Lower lobe of right lung (tissue), 2 donors: ENCODE results near the gene MIGA2. TPM values are rescaled to one million over a fixed set of nuclear protein-coding genes. Genes with fewer than 3 reads are reported as not detected.

ENCODE experiments used
- ATAC-seq, 2 donors: fragments of 200-7000 bp; cut with Tn5 transposase; one replicate each; pipeline ENCODE4 v1.9.1; 2020 to 2022; ENCODE audit warnings: mild to moderate bottlenecking in 2 of 2, moderate library complexity in 2 of 2
- DNase-seq: peaks from one replicate; pipeline ENCODE4 v3.0.0-alpha.2; 2020
- H3K27ac ChIP-seq: fragments of 200-600 bp; one replicate; pipeline ENCODE4 v1.8.0; 2022
- H3K27me3 ChIP-seq: fragments of 200-600 bp; one replicate; pipeline ENCODE4 v1.8.0; 2022; ENCODE audit warnings: low read depth
- H3K36me3 ChIP-seq: fragments of 200-600 bp; one replicate; pipeline ENCODE4 v1.8.0; 2022; ENCODE audit warnings: mild to moderate bottlenecking
- H3K4me1 ChIP-seq: fragments of 200-600 bp; one replicate; pipeline ENCODE4 v1.8.0; 2022
- H3K4me3 ChIP-seq: fragments of 200-600 bp; one replicate; pipeline ENCODE4 v1.8.0; 2022; ENCODE audit warnings: mild to moderate bottlenecking
- H3K9me3 ChIP-seq: fragments of 200-600 bp; one replicate; pipeline ENCODE4 v1.8.0; 2022
- intact Hi-C: fragments of 100-400 bp; cut with DNase I; formaldehyde crosslinking; loops from one replicate; pipeline ENCODE4 v1.11.0; 2022
- total RNA-seq: library from RNA; stranded (reverse); fragmentation: NEBNext Ultra II Directional; extraction: Animal tissue kit (Norgen Biotek cat#: 25700); gene quantifications from one replicate; pipeline ENCODE4 v1.2.1, GENCODE V29; 2021
- TF ChIP-seq, protein P1 (sequence below): fragments of 200-600 bp; IDR thresholded peaks from one replicate; pipeline ENCODE4 v1.8.0; 2022; ENCODE audit warnings: antibody characterized with exemption, mild to moderate bottlenecking
- donor health status: DM: no; HTN: yes; CAD: no; lungs with severe emphysema.

Gene MIGA2
- total RNA-seq, 1 donor from 2014 or later = 21.2 TPM

DNA sequence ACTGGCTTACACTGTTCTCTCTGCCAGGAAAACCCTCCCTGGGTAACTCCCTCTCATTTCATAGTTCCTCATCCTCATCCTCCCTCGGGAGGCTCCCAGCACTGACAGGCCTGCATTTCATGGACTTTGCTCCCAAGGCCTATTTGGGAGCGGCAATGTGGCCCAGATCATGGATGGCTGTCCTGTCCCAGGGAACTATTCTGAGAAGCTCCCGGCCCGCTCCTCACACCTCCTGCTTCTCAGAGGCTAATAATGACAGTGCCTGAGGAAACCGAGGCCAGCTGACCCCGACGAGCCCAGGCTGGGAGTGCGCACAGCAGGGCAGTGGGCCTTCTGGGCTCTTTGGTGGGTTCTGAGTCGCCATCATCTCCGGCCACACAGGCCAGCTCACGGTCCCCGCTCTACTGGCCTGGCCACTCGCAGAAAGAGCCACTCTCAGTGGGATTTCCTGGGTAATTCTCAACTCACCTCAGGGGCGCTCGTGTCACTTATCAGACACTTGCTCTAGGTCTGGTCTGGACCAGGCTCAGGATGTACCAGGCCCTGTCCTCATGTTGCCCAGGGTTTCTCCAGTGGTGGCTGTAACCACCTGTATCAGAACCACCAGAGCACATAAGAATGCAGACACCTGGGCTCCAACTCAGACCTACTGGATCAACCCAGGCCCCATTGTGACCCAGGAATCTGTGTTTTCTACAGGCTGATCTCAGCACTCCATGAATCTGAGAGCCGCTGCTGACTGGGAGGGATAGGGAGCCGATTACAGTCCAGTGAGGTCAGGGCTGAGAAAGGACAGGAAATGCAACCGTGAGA lies 42.5 kb downstream of the MIGA2 start:
- H3K27me3 ChIP-seq = no peaks in the 10 kb centered on the region
- no peak overlapping the region for H3K27ac ChIP-seq
- TF ChIP-seq, protein P1, sequence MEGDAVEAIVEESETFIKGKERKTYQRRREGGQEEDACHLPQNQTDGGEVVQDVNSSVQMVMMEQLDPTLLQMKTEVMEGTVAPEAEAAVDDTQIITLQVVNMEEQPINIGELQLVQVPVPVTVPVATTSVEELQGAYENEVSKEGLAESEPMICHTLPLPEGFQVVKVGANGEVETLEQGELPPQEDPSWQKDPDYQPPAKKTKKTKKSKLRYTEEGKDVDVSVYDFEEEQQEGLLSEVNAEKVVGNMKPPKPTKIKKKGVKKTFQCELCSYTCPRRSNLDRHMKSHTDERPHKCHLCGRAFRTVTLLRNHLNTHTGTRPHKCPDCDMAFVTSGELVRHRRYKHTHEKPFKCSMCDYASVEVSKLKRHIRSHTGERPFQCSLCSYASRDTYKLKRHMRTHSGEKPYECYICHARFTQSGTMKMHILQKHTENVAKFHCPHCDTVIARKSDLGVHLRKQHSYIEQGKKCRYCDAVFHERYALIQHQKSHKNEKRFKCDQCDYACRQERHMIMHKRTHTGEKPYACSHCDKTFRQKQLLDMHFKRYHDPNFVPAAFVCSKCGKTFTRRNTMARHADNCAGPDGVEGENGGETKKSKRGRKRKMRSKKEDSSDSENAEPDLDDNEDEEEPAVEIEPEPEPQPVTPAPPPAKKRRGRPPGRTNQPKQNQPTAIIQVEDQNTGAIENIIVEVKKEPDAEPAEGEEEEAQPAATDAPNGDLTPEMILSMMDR = no peak
- H3K4me3 ChIP-seq = no peak overlapping the region
- no peaks in the 10 kb centered on the region for H3K9me3 ChIP-seq
- ATAC-seq (no peak), DNase-seq (no peak)
- peaks cover 19% of the 10 kb centered on the region for H3K4me1 ChIP-seq
- intact Hi-C loops = no loop called here
- H3K36me3 ChIP-seq = no peaks in the 10 kb centered on the region

DNA sequence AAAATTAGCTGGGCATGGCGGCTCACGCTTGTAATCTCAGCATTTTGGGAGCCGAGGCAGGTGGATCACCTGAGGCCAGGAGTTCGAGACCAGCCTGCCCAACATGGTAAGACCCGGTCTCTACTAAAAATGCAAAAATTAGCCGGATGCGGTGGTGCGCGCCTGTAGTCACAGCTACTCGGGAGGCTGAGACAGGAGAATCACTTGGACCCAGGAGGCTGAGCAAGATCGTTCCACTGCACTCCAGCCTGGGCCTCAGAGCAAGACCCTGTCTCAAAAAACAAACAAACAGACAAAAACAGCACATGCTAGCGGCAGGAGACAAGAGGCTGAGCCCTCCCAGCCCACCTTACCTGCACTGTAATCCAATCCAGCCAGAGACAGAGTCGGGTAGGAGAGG lies 43.4 kb downstream of the MIGA2 start:
- H3K4me1 ChIP-seq = peaks cover 19% of the 10 kb centered on the region
- H3K27me3 ChIP-seq = no peaks in the 10 kb centered on the region
- H3K9me3 ChIP-seq = no peaks in the 10 kb centered on the region
- TF ChIP-seq, protein P1 = no peak
- peak overlapping the region; percentile 97 for H3K4me3 ChIP-seq
- ATAC-seq = no peak
- peaks cover under 1% of the 10 kb centered on the region for H3K36me3 ChIP-seq
- peak overlapping the region; percentile 84 for H3K27ac ChIP-seq
- intact Hi-C loops = no loop called here
- DNase-seq = no peak

DNA sequence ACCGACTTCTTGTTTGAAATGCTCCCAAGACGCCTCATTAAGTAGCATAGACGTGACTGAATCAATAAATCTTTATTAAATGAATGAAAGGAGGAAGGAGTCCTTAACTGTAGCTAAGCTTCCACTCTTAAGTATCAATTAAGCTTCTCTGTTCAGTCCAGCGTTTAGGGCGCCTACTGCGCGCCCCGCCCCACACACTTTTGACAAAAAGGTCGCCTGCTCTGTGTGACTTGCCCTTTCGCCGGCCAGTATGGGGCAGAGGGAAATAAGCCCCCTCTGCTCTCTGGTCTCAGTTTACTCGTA lies 43.8 kb downstream of the MIGA2 start:
- TF ChIP-seq, protein P1 = no peak
- DNase-seq (no peak), ATAC-seq (no peak)
- Histone ChIP-seq H3K4me3 (peak overlapping the region; percentile 97), H3K4me1 (peaks cover 19% of the 10 kb centered on the region), H3K36me3 (peaks cover 5% of the 10 kb centered on the region), H3K9me3 (no peaks in the 10 kb centered on the region), H3K27ac (peak overlapping the region; percentile 84), H3K27me3 (no peaks in the 10 kb centered on the region)
- intact Hi-C loops = no loop called here

DNA sequence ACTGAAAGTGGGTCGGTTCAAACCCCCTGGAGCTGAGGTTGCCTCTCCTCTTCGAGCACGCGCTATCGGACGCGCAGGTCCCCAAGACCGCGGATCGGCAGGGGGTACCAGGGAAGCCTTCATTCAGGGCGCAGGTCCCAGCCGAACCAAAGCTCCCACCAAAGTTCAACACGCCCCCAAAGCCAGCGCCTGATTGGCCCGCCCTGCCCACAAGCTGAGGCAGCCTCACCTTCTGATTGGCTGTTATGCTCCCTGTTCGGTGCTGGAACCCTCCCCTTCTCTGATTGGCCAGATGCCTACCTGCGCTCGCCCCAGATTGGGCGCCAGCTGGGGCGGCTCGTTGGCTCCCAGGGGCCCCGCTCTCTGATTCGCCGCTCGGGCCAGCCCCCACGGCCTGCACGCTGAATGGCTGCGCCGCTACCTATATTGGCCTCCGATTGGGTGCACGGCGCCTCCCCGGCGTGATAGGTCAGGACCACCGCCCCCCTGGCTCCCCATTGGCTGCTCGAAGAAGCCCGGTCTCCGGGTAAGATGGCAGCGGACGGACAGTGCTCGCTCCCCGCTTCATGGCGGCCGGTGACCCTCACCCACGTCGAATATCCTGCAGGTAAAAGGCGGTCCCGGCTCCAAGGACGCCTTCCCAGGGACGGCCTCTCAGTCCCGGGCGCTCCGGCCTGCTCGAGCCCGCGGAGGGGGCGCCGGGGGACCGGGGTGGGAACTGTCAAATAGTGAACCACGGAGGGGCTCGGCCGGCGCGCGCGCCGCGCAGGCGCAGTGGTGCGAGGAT lies 44.4 kb downstream of the MIGA2 start, which contains the start of gene DOLPP1:
TSS of gene DOLPP1 (plus strand) at position 511 of the 787 bp plus-strand sequence. CDS start at position 532, 21 bp downstream.
- H3K27ac ChIP-seq = peak within 1 kb of the TSS; percentile 84
- H3K36me3 ChIP-seq = peaks cover 10% of the 10 kb centered on the region
- no peaks in the 10 kb centered on the region for H3K27me3 ChIP-seq
- DNase-seq (peak; percentile 100), ATAC-seq (peak; percentile 99)
- TF ChIP-seq, protein P1 = no peak
- H3K9me3 ChIP-seq = no peaks in the 10 kb centered on the region
- H3K4me3 ChIP-seq = peak within 1 kb of the TSS; percentile 97
- intact Hi-C loops = no loop called here
- H3K4me1 ChIP-seq = peaks cover 19% of the 10 kb centered on the region

DNA sequence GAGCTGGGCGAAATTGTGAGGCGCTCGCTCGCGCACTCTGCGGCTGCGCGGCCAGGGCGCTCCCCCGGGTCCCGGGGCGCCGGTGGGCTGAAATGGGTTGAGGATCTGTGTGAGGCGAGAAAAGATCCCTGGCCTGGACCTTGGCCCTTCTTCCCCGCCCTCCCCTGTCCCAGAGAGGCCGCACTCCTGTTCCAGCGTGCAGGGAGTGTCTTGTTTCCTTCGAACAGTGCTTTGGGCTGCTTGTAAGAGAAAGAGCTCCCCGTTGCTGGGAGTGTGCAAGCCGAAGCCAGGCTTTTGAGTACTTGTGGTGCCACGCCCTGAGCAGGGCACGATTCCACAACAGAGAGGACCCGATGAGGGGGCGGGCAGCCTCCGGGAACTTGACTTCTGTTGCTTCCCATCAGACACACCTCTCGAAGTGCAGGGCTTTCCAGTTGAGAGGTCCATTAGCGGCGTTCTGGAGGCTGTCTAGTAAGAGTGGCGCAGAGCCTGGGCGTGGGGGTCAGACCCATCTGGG lies 45.0 kb downstream of the MIGA2 start:
- ATAC-seq (peak; percentile 1 to 4), DNase-seq (peak; percentile 66)
- Histone ChIP-seq H3K4me3 (peak overlapping the region; percentile 97), H3K36me3 (peaks cover 17% of the 10 kb centered on the region), H3K27ac (peak overlapping the region; percentile 84), H3K27me3 (no peaks in the 10 kb centered on the region), H3K9me3 (no peaks in the 10 kb centered on the region), H3K4me1 (peaks cover 19% of the 10 kb centered on the region)
- intact Hi-C loops = no loop called here
- TF ChIP-seq, protein P1 = no peak
